ENCODE measurements around the gene ATG2B. TPM values are rescaled to one million over a fixed set of nuclear protein-coding genes. Genes with fewer than 3 reads are reported as not detected.

ATG2B gene
- total and polyA plus RNA-seq, 10 donors = 2.9 to 38.2 (median 29.8) TPM

GRCh38 chr14:96284008-96284407, 79.1 kb downstream of the ATG2B start:
- H3K36me3 ChIP-seq = peaks cover 0 to 90% (median 43%) of the 10 kb centered on the region in 6 donors
- 89 to 95% (median 94%) methylated on average over 9 of the region's 9 CpGs for WGBS, 5 donors
- no peak overlapping the region for H3K27ac ChIP-seq
- TF ChIP-seq POLR2AphosphoS5 (IDR thresholded peaks at IDR 0.05) (no peak), POLR2A (IDR thresholded peaks at IDR 0.05) (no peak), CTCF (IDR thresholded peaks at IDR 0.05 in 8 of 11, conservative IDR thresholded peaks at IDR 0.05 in 3 of 11) (no peak)
- H3K9me3 ChIP-seq = no peaks in the 10 kb centered on the region
- no peaks in the 10 kb centered on the region for H3K27me3 ChIP-seq (replicated peaks in 1 of 7)
- DNase-seq = no peak
- intact Hi-C loops (cut with DNase I; ENCODE audit: low total_unique reads) = no loop called here
- no peak overlapping the region for H3K4me3 ChIP-seq
- H3K4me1 ChIP-seq = no peaks in the 10 kb centered on the region

DNA sequence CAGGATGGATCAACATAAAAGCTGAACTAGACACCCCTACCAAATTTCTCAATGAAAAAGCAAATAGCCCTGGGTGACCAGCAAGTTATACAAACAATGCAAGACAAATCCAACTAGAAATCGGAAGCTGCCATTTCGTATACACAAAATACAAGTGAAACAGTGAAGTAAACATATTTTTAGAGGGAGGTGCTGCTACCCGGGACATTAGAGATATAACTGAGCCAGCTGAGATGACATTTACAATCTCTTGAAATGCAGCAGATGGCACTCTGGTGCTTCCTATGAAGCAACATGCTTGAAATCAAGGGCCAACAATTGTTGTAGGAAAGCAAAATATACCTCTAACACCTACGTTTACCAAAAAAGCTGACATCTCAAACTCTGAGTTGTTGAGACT, 81.7 kb downstream of the ATG2B start:
- intact Hi-C loops (cut with DNase I; ENCODE audit: low total_unique reads) = no loop called here
- WGBS, 5 donors = 78 to 85% (median 81%) methylated on average over 4 of the region's 4 CpGs

GRCh38 chr14:96280104-96280503, 83.0 kb downstream of the ATG2B start:
- no peak overlapping the region for H3K27ac ChIP-seq
- no peak overlapping the region for H3K4me3 ChIP-seq
- H3K27me3 ChIP-seq (replicated peaks in 1 of 7) = no peaks in the 10 kb centered on the region
- no peak for DNase-seq
- TF ChIP-seq POLR2A (IDR thresholded peaks at IDR 0.05) = no peak
- TF ChIP-seq CTCF (IDR thresholded peaks at IDR 0.05 in 8 of 11, conservative IDR thresholded peaks at IDR 0.05 in 3 of 11) = no peak
- no peak for TF ChIP-seq POLR2AphosphoS5 (IDR thresholded peaks at IDR 0.05)
- peaks cover 0 to 10% (median 8%) of the 10 kb centered on the region in 6 donors for H3K4me1 ChIP-seq
- peaks cover 0 to 51% (median 21%) of the 10 kb centered on the region in 6 donors for H3K36me3 ChIP-seq
- intact Hi-C loops (cut with DNase I; ENCODE audit: low total_unique reads) = no loop called here
- WGBS, 5 donors = 90 to 96% (median 91%) methylated on average over 2 of the region's 2 CpGs
- H3K9me3 ChIP-seq = peaks cover 0 to 18% (median 15%) of the 10 kb centered on the region in 8 donors

More for the DNA sequence above, 81.7 kb downstream of the ATG2B start:
- Histone ChIP-seq H3K4me3 (no peak overlapping the region), H3K4me1 (no peaks in the 10 kb centered on the region), H3K36me3 (peaks cover 0 to 65% (median 30%) of the 10 kb centered on the region in 6 donors), H3K27me3 (replicated peaks in 1 of 7) (no peaks in the 10 kb centered on the region), H3K27ac (no peak overlapping the region), H3K9me3 (peaks cover 0 to 18% (median 15%) of the 10 kb centered on the region in 8 donors)
- no peak for DNase-seq
- no peak for TF ChIP-seq POLR2AphosphoS5 (IDR thresholded peaks at IDR 0.05)
- no peak for TF ChIP-seq CTCF (IDR thresholded peaks at IDR 0.05 in 8 of 11, conservative IDR thresholded peaks at IDR 0.05 in 3 of 11)
- no peak for TF ChIP-seq POLR2A (IDR thresholded peaks at IDR 0.05)

- intact Hi-C loops (cut with DNase I; ENCODE audit: low total_unique reads) = loop anchor here (5.0 to 10.0 kb wide), 2 partner anchors 177 to 715 kb away; no protein-coding TSS in a partner anchor
Measured at GRCh38 chr14:96279564-96279963, 83.6 kb downstream of the ATG2B start.

More at GRCh38 chr14:96279564-96279963, 83.6 kb downstream of the ATG2B start:
- Histone ChIP-seq H3K4me3 (no peak overlapping the region), H3K4me1 (peaks cover 0 to 12% (median 8%) of the 10 kb centered on the region in 6 donors), H3K9me3 (peaks cover 0 to 18% (median 15%) of the 10 kb centered on the region in 8 donors), H3K27ac (no peak overlapping the region), H3K27me3 (replicated peaks in 1 of 7) (no peaks in the 10 kb centered on the region), H3K36me3 (peaks cover 0 to 46% (median 18%) of the 10 kb centered on the region in 6 donors)
- WGBS, 5 donors = 83 to 90% (median 88%) methylated on average over 8 of the region's 8 CpGs
- no peak for DNase-seq
- no peak for TF ChIP-seq POLR2AphosphoS5 (IDR thresholded peaks at IDR 0.05)
- no peak for TF ChIP-seq POLR2A (IDR thresholded peaks at IDR 0.05)
- no peak for TF ChIP-seq CTCF (IDR thresholded peaks at IDR 0.05 in 8 of 11, conservative IDR thresholded peaks at IDR 0.05 in 3 of 11)

All from spleen (tissue), 11 donors.